SH-SY5Y (cell line): ENCODE measurements around the gene EMD.

Experiments used
- GATA2 ChIP-seq: IDR thresholded peaks from 2 replicates; pipeline ENCODE4 v1.6.1; 2011; ENCODE audit warnings: mild to moderate bottlenecking, low read depth, low read length
- GATA3 ChIP-seq: IDR thresholded peaks from 2 replicates; pipeline ENCODE4 v1.6.1; 2011; ENCODE audit warnings: low read depth, mild to moderate bottlenecking, low read length, moderate library complexity

DNA sequence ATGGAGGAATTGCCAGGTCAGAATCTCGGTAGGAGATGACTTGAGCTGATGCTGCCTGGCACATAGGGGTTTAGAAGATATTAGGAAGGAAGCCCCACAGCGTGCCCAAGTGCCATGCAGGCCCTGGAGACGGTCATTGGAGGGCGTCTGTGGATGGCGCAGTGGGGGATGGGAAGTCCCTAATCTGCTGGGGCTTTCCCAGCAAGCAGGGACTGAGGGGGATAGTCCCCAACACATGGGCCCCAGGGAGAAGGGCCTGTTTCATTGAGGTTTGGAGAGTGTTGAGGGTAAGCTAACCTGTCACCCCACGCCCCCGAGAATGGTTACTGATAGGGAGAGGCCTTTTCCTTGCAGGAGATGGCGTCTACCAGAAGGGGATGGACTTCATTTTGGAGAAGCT, 40.1 kb downstream of the EMD start:
- TF ChIP-seq GATA2 = no peak
- no peak for TF ChIP-seq GATA3
